Measurements from ENCODE around the gene PLSCR2. TPM values are rescaled to one million over a fixed set of nuclear protein-coding genes. Genes with fewer than 3 reads are reported as not detected.
A peak's percentile ranks its signal among the peaks of the same experiment; 100 is the strongest.

PLSCR2 gene
- total and polyA plus RNA-seq, 9 of the 15 experiments (the other 6 are each of a cell fraction or from before 2014, with no cell fraction given) = 0.07 to 0.49 (median 0.25) TPM; not detected in 4

DNA sequence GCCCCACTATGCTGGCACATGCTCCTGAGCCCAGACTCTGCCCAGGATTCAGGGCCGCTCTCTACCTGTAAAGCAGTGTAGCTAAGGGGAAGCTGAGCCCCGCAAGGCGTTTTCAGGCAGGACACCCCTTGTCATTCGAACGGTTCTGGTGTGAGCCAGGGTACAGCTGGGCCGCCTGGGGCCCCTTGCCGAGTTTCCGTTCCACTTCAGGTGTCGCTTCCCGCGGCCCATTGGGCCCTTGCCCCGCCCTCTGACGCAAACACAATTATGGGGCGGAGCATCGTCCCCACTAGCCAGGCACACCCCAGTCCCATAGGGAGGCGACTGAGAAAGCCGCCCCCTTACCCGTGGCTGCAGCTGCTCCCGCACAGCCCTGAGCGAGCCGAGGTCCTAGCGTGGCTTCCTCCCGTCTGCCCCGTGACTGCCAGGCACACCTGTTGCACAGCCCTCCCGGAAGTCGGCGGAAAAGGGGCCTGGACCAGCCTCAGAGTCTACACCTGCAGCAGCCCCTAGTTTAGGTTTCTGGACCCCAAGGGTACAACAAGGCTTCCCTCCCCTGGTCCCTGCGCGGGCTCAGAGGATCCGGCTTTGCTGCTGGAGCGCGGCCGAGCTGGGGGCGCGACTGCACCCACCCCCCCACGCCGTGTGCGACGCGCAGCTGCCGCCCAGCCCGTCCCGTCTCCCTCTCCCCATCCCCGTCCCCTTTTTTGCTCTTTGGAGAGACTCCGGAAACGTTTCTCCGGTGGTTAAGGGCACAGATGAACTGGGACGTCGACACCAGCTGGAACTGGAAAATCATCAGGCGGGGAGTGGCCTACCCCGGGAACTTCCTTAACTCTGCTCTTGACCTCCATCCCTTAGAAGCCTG, at the start of gene PLSCR2 (continued):
- TF ChIP-seq THAP12 (CRISPR knock-in tag; IDR thresholded peaks at IDR 0.05) (peak; percentile 40; the same call in 1 of the 2 replicates), POLR2A (conservative IDR thresholded peaks at IDR 0.05) (peak; percentile 89), CREB5 (CRISPR knock-in tag; IDR thresholded peaks at IDR 0.05) (no peak), SUPT5H (IDR thresholded peaks at IDR 0.05) (peak; percentile 78), SMAD1 (IDR thresholded peaks at IDR 0.05; ENCODE audit: low read depth, low read length, partially characterized antibody) (peak; percentile 34), POLR2G (IDR thresholded peaks at IDR 0.05; ENCODE audit: low read depth, low read length) (peak; percentile 94), L3MBTL2 (IDR thresholded peaks at IDR 0.05) (peak; percentile 74), EP400 (IDR thresholded peaks at IDR 0.05) (peak; percentile 59; the same call in 1 of the 2 replicates), RCOR1 (IDR thresholded peaks at IDR 0.05; ENCODE audit: borderline replicate concordance in 1 of 2, low read depth in 2 of 2, low read length in 2 of 2) (0 out of 4 replicates have a peak, but pooled peaks of 1 of the 2 experiments have one; percentile 26), POLR2B (IDR thresholded peaks at IDR 0.05; ENCODE audit: low read depth, partially characterized antibody) (peak; percentile 73), PRPF4 (IDR thresholded peaks at IDR 0.05; ENCODE audit: insufficient read depth, low read depth, low read length, poor library complexity, severe bottlenecking) (no peak), TFE3 (CRISPR knock-in tag; IDR thresholded peaks at IDR 0.05) (peak; percentile 2; the same call in 1 of the 2 replicates), ETV1 (tag; conservative IDR thresholded peaks at IDR 0.05; ENCODE audit: low read depth) (peak; percentile 69), ZC3H8 (IDR thresholded peaks at IDR 0.05) (no peak), PHF8 (IDR thresholded peaks at IDR 0.05; ENCODE audit: borderline replicate concordance, low read length) (peak; percentile 68), RBFOX2 (IDR thresholded peaks at IDR 0.05; ENCODE audit: low read depth, low read length) (peak; percentile 93), ERF (CRISPR knock-in tag; IDR thresholded peaks at IDR 0.05) (peak; percentile 28; the same call in 1 of the 2 replicates), PHB (CRISPR knock-in tag; IDR thresholded peaks at IDR 0.05) (no peak), SRF (CRISPR knock-in tag; IDR thresholded peaks at IDR 0.05) (peak in 1 of 2 experiments; percentile 86; a peak in 1 of 4 replicates), CHCHD3 (CRISPR knock-in tag; IDR thresholded peaks at IDR 0.05) (no peak)
- TF ChIP-seq, protein P1, sequence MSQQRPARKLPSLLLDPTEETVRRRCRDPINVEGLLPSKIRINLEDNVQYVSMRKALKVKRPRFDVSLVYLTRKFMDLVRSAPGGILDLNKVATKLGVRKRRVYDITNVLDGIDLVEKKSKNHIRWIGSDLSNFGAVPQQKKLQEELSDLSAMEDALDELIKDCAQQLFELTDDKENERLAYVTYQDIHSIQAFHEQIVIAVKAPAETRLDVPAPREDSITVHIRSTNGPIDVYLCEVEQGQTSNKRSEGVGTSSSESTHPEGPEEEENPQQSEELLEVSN (IDR thresholded peaks at IDR 0.05; ENCODE audit: borderline replicate concordance in 1 of 2, extremely low read depth in 1 of 2, insufficient read depth in 1 of 2, insufficient read length in 1 of 2, low read depth in 1 of 2, low read length in 1 of 2, poor library complexity in 1 of 2, severe bottlenecking in 1 of 2) = peak; percentile 45 to 63
